Loucy (cell line): ENCODE measurements around the gene LHFPL3.

Source experiments
- H2AFZ ChIP-seq: fragments of 200-600 bp; sonication (generic); 2 replicates; pipeline ENCODE4 v1.6.0; 2016; ENCODE audit warnings: antibody characterized with exemption, mild to moderate bottlenecking, low read length, moderate library complexity
- H3F3A ChIP-seq: fragments of 200-600 bp; 2 replicates; pipeline ENCODE4 v1.6.0; 2016; ENCODE audit warnings: antibody characterized with exemption, low read depth, mild to moderate bottlenecking
- H3K27me3 ChIP-seq: fragments of 200-600 bp; sonication (generic); 2 replicates; pipeline ENCODE4 v1.6.1; 2014; ENCODE audit warnings: low read length, mild to moderate bottlenecking; ENCODE audit not compliant: insufficient read depth, poor library complexity, severe bottlenecking
- H3K36me3 ChIP-seq: fragments of 200-600 bp; sonication (generic); 2 replicates; pipeline ENCODE4 v1.6.1; 2016; ENCODE audit warnings: low read length; ENCODE audit not compliant: insufficient read depth
- H3K4me1 ChIP-seq: fragments of 200-600 bp; sonication (generic); 2 replicates; pipeline ENCODE4 v1.5.1; 2014; ENCODE audit warnings: low read length, mild to moderate bottlenecking; ENCODE audit not compliant: insufficient read depth, poor library complexity, severe bottlenecking
- H3K4me2 ChIP-seq: fragments of 200-600 bp; sonication (generic); 2 replicates; pipeline ENCODE4 v1.6.0; 2014; ENCODE audit warnings: antibody characterized with exemption, low read length, low read depth, mild to moderate bottlenecking; ENCODE audit not compliant: poor library complexity, severe bottlenecking
- H3K4me3 ChIP-seq: fragments of 200-600 bp; sonication (generic); 2 replicates; pipeline ENCODE4 v1.5.1; 2014; ENCODE audit warnings: low read length, mild to moderate bottlenecking, mixed read lengths; ENCODE audit not compliant: poor library complexity, severe bottlenecking
- H3K79me2 ChIP-seq: fragments of 200-600 bp; sonication (generic); 2 replicates; pipeline ENCODE4 v1.6.1; 2014; ENCODE audit warnings: low read length; ENCODE audit not compliant: insufficient read depth
- H3K9ac ChIP-seq: fragments of 200-600 bp; sonication (generic); 2 replicates; pipeline ENCODE4 v1.6.0; 2014; ENCODE audit warnings: mild to moderate bottlenecking, low read depth, low read length, moderate library complexity; ENCODE audit not compliant: poor library complexity, severe bottlenecking
- H3K9me2 ChIP-seq: fragments of 200-600 bp; sonication (generic); replicated peaks from 2 replicates; pipeline ENCODE4 v1.6.1; 2016; ENCODE audit warnings: low read depth, low read length, mixed read lengths
- H3K9me3 ChIP-seq: fragments of 200-600 bp; sonication (generic); 2 replicates; pipeline ENCODE4 v1.6.1; 2014; ENCODE audit warnings: mild to moderate bottlenecking, antibody characterized with exemption, low read length, low read depth; ENCODE audit not compliant: insufficient read depth
- H4K20me1 ChIP-seq: fragments of 200-600 bp; sonication (generic); 2 replicates; pipeline ENCODE4 v1.6.0; 2014; ENCODE audit warnings: antibody characterized with exemption, low read length, mild to moderate bottlenecking; ENCODE audit not compliant: insufficient read depth, poor library complexity, severe bottlenecking
- EZH2phosphoT487 ChIP-seq: fragments of 200-600 bp; IDR thresholded peaks from 2 replicates; pipeline ENCODE4 v1.6.1; 2018; ENCODE audit warnings: antibody characterized with exemption, mild to moderate bottlenecking, moderate library complexity, borderline replicate concordance
- TF ChIP-seq, protein P1 (sequence below): fragments of 200-600 bp; sonication (generic); conservative IDR thresholded peaks from 2 replicates; pipeline ENCODE4 v1.5.1; 2014; ENCODE audit warnings: mild to moderate bottlenecking, antibody characterized with exemption, low read length

The LHFPL3 gene

DNA sequence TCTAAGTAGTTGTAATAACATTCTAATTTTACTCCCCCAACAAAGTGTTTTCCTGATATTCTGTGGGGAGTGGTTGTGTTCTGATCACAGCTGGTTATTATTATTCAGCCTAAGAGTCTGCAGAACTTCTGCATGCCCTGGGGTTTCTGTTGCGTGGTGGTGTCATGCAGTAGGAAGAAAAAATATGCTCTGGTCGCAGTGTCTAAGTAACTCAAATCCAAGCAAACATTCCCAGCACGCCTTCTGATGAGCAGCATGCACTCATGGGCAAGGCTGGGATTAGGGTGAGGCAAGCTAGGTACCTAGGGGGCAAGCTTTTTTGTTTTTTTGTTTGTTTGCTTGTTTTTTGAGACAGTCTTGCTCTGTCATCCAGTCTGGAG is 572.8 kb downstream of the LHFPL3 start:
- no peaks in the 10 kb centered on the region for H3F3A ChIP-seq
- H3K27me3 ChIP-seq = no peaks in the 10 kb centered on the region
- no peaks in the 10 kb centered on the region for H3K9me2 ChIP-seq
- no peak overlapping the region for H3K4me2 ChIP-seq
- peaks cover 5% of the 10 kb centered on the region for H3K4me1 ChIP-seq
- H2AFZ ChIP-seq = no peak overlapping the region
- H3K9ac ChIP-seq = no peak overlapping the region
- no peak overlapping the region for H3K4me3 ChIP-seq
- TF ChIP-seq EZH2phosphoT487 = no peak
- TF ChIP-seq, protein P1, sequence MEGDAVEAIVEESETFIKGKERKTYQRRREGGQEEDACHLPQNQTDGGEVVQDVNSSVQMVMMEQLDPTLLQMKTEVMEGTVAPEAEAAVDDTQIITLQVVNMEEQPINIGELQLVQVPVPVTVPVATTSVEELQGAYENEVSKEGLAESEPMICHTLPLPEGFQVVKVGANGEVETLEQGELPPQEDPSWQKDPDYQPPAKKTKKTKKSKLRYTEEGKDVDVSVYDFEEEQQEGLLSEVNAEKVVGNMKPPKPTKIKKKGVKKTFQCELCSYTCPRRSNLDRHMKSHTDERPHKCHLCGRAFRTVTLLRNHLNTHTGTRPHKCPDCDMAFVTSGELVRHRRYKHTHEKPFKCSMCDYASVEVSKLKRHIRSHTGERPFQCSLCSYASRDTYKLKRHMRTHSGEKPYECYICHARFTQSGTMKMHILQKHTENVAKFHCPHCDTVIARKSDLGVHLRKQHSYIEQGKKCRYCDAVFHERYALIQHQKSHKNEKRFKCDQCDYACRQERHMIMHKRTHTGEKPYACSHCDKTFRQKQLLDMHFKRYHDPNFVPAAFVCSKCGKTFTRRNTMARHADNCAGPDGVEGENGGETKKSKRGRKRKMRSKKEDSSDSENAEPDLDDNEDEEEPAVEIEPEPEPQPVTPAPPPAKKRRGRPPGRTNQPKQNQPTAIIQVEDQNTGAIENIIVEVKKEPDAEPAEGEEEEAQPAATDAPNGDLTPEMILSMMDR = no peak
- H3K79me2 ChIP-seq = no peaks in the 10 kb centered on the region
- H3K9me3 ChIP-seq = no peaks in the 10 kb centered on the region
- H4K20me1 ChIP-seq = no peaks in the 10 kb centered on the region
- no peaks in the 10 kb centered on the region for H3K36me3 ChIP-seq

DNA sequence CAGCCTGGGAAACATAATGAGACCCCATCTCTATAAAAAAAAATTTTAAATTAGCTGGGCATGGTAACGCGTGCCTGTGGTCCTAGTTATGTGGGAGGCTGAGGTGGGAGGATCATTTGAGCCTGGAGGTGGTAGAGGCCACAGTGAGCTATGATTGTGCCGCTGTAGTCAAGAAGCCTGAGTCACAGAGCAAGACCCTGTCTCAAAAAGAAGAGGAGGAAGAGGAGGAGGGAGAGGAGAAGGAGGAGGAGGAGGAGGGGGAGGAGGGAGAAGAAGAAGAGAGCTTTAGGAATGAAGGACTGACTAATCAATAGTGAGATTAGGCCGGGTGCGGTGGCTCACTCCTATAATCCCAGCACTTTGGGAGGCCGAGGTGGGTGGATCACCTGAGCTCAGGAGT is 573.8 kb downstream of the LHFPL3 start:
- Histone ChIP-seq H3K79me2 (no peaks in the 10 kb centered on the region), H2AFZ (no peak overlapping the region), H3K27me3 (no peaks in the 10 kb centered on the region), H3K4me1 (peaks cover 3% of the 10 kb centered on the region), H3K9me3 (no peaks in the 10 kb centered on the region), H3K9ac (no peak overlapping the region), H3K36me3 (no peaks in the 10 kb centered on the region), H4K20me1 (no peaks in the 10 kb centered on the region), H3F3A (no peaks in the 10 kb centered on the region), H3K4me2 (no peak overlapping the region), H3K4me3 (no peak overlapping the region), H3K9me2 (no peaks in the 10 kb centered on the region)
- TF ChIP-seq EZH2phosphoT487 = no peak
- TF ChIP-seq, protein P1 = no peak

DNA sequence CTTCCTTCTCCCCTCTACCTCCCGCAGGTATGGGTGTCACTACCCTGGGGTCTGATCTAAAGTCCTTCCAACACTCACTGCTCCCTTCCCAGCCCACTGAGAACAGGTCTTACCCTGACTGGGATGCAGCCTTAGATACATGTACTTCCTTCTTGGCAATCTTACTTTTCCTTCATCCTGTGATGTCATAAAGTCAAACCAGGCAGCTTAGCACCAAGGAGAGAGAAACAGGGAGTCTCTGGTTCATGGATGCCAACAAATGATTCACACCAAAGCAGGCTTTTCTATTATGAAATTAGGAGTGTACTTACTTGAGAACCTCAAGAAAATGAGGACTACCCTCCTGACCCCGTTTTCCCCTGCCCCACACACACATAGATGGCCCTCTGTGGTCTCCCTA is 574.6 kb downstream of the LHFPL3 start:
- Histone ChIP-seq H3K79me2 (no peaks in the 10 kb centered on the region), H4K20me1 (no peaks in the 10 kb centered on the region), H3K4me2 (no peak overlapping the region), H3F3A (no peaks in the 10 kb centered on the region), H3K27me3 (no peaks in the 10 kb centered on the region), H3K36me3 (no peaks in the 10 kb centered on the region), H3K4me1 (no peaks in the 10 kb centered on the region), H3K4me3 (no peak overlapping the region), H3K9ac (no peak overlapping the region), H3K9me2 (no peaks in the 10 kb centered on the region), H3K9me3 (no peaks in the 10 kb centered on the region), H2AFZ (no peak overlapping the region)
- TF ChIP-seq, protein P1 = no peak
- no peak for TF ChIP-seq EZH2phosphoT487
